ENCODE results near the gene RIPK1.

GRCh38 chr6:3131695-3132094, 63.4 kb downstream of the RIPK1 start:
- TF ChIP-seq EZH2phosphoT487 (IDR thresholded peaks at IDR 0.05; ENCODE audit: borderline replicate concordance, low read length), result no peak
- TF ChIP-seq CTCF (conservative IDR thresholded peaks at IDR 0.05; ENCODE audit: low read depth, low read length), result no peak

Data from PC-3 (cell line).